Caco-2 (cell line): Measurements from ENCODE around the gene ELMO1. TPM values are rescaled to one million over a fixed set of nuclear protein-coding genes. Genes with fewer than 3 reads are reported as not detected.

Experiments used
- BruUV-seq: library from RNA; stranded (reverse); fragments of 400-500 nt; replicated peaks from 2 replicates; lab custom pipeline; 2021; lab: Mats Ljungman, UMichigan
- CTCF ChIA-PET: fragments of 300-600 bp; sonication (Branson Sonifier 250); formaldehyde crosslinking; loops from one replicate; lab custom pipeline; 2022; ENCODE audit warnings: antibody characterized with exemption; lab: Charles Lee
- POLR2A ChIA-PET: fragments of 300-600 bp; sonication (Branson Sonifier 250); formaldehyde crosslinking; loops from one replicate; lab custom pipeline; 2022; ENCODE audit warnings: antibody characterized with exemption; lab: Charles Lee
- DNase-seq, 2 experiments: peaks; one replicate each; pipeline versions ENCODE4 v3.0.0 to v3.0.0-alpha.2; 2020 to 2022
- H3K27me3 ChIP-seq: replicated peaks from 2 replicates; pipeline ENCODE4 v1.6.0; 2011; ENCODE audit warnings: low read length; ENCODE audit not compliant: control insufficient read depth, insufficient read depth
- H3K36me3 ChIP-seq: 2 replicates; pipeline ENCODE4 v1.5.1; 2011; ENCODE audit warnings: low read length; ENCODE audit not compliant: control insufficient read depth, insufficient read depth
- H3K4me1 ChIP-seq: fragments of 250-450 bp; sonication (Bioruptor Pico); 2 replicates; pipeline ENCODE4 v1.5.1; 2020; ENCODE audit warnings: mild to moderate bottlenecking
- H3K4me3 ChIP-seq: 2 replicates; pipeline ENCODE4 v1.5.1; 2011; ENCODE audit warnings: low read depth, mild to moderate bottlenecking, control low read depth, low read length
- H3K9me3 ChIP-seq: fragments of 250-450 bp; sonication (Bioruptor Pico); 2 replicates; pipeline ENCODE4 v1.5.1; 2020; ENCODE audit warnings: mild to moderate bottlenecking, moderate library complexity
- H3K27ac Mint-ChIP-seq: one replicate; pipeline ENCODE4 v1.8.0; 2022; ENCODE audit warnings: mixed read lengths; ENCODE audit not compliant: unreplicated experiment
- H3K27me3 Mint-ChIP-seq: one replicate; pipeline ENCODE4 v1.8.0; 2022; ENCODE audit warnings: mixed read lengths; ENCODE audit not compliant: insufficient read depth, unreplicated experiment
- H3K36me3 Mint-ChIP-seq: one replicate; pipeline ENCODE4 v1.8.0; 2022; ENCODE audit warnings: mild to moderate bottlenecking, mixed read lengths; ENCODE audit not compliant: insufficient read depth, unreplicated experiment
- H3K4me1 Mint-ChIP-seq: one replicate; pipeline ENCODE4 v1.8.0; 2022; ENCODE audit warnings: low read depth, mixed read lengths; ENCODE audit not compliant: unreplicated experiment
- H3K4me3 Mint-ChIP-seq: one replicate; pipeline ENCODE4 v1.8.0; 2022; ENCODE audit warnings: mild to moderate bottlenecking, moderate library complexity, mixed read lengths; ENCODE audit not compliant: unreplicated experiment
- H3K9me3 Mint-ChIP-seq: one replicate; pipeline ENCODE4 v1.8.0; 2022; ENCODE audit warnings: mixed read lengths; ENCODE audit not compliant: unreplicated experiment
- intact Hi-C: fragments of 100-400 bp; cut with micrococcal nuclease; formaldehyde crosslinking; loops from one replicate; pipeline ENCODE4 v1.10.0; 2022; ENCODE audit not compliant: unreplicated experiment
- total RNA-seq: library from RNA; stranded (reverse); gene quantifications from 2 replicates; pipeline ENCODE4 v1.2.3, GENCODE V29; 2022
- TF ChIP-seq, protein P1 (sequence below), 2 experiments: fragments of 200-600 bp in 1 of 2; IDR thresholded peaks; 1 replicate in 1 of 2; 2 replicates in 1 of 2; pipeline versions ENCODE4 v1.5.1 to v1.8.0; 2011 to 2022; ENCODE audit warnings: antibody characterized with exemption in 1 of 2, control low read depth in 1 of 2, inconsistent platforms in 1 of 2, low read depth in 1 of 2, low read length in 1 of 2, mild to moderate bottlenecking in 1 of 2, moderate library complexity in 1 of 2; ENCODE audit not compliant: insufficient read depth in 1 of 2, severe bottlenecking in 1 of 2, unreplicated experiment in 1 of 2

ELMO1 gene
- total RNA-seq, 1 experiment from 2014 or later = 0.14 TPM

DNA sequence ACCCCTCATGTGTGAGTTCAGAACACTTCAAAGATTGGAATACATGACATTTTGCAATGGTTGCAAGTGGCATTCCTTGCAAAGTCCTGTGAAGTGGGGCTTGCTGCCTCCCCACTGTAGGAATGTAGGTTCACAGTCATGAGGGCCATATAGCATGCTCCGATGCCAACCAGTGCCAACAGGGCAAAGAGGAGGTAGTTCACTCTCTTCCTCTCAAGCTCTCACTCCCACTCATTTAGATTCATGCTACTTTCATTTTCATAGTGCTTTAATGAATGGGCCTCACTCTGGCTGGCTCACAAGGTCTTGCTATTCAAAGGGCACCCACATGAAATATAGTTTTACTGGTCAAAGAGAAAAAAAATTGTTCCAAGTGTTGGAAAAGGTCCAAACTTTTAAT is 554.5 kb downstream of the ELMO1 start:
- Mint-ChIP-seq H3K4me1 (peaks cover 24% of the 10 kb centered on the region), H3K4me3 (no peak overlapping the region), H3K27me3 (no peaks in the 10 kb centered on the region), H3K27ac (no peak overlapping the region), H3K36me3 (no peaks in the 10 kb centered on the region), H3K9me3 (peaks cover 40% of the 10 kb centered on the region)
- ChIA-PET POLR2A (interaction anchor here (0.6 kb wide), 1 partner anchor 88 kb away, joined by 3 read pairs; no protein-coding TSS in a partner anchor), CTCF (no interaction called here)
- TF ChIP-seq, protein P1, sequence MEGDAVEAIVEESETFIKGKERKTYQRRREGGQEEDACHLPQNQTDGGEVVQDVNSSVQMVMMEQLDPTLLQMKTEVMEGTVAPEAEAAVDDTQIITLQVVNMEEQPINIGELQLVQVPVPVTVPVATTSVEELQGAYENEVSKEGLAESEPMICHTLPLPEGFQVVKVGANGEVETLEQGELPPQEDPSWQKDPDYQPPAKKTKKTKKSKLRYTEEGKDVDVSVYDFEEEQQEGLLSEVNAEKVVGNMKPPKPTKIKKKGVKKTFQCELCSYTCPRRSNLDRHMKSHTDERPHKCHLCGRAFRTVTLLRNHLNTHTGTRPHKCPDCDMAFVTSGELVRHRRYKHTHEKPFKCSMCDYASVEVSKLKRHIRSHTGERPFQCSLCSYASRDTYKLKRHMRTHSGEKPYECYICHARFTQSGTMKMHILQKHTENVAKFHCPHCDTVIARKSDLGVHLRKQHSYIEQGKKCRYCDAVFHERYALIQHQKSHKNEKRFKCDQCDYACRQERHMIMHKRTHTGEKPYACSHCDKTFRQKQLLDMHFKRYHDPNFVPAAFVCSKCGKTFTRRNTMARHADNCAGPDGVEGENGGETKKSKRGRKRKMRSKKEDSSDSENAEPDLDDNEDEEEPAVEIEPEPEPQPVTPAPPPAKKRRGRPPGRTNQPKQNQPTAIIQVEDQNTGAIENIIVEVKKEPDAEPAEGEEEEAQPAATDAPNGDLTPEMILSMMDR (IDR thresholded peaks at IDR 0.05; ENCODE audit: insufficient read depth in 1 of 2, low read depth in 1 of 2, low read length in 1 of 2, severe bottlenecking in 1 of 2, unreplicated experiment in 1 of 2) = no peak
- Histone ChIP-seq H3K36me3 (no peaks in the 10 kb centered on the region), H3K9me3 (peaks cover 4% of the 10 kb centered on the region; the same call in 1 of the 2 replicates), H3K4me3 (no peak overlapping the region), H3K4me1 (peaks cover 19% of the 10 kb centered on the region), H3K27me3 (no peaks in the 10 kb centered on the region)
- intact Hi-C loops = no loop called here
- BruUV-seq = no TSS peak
- DNase-seq = no peak

DNA sequence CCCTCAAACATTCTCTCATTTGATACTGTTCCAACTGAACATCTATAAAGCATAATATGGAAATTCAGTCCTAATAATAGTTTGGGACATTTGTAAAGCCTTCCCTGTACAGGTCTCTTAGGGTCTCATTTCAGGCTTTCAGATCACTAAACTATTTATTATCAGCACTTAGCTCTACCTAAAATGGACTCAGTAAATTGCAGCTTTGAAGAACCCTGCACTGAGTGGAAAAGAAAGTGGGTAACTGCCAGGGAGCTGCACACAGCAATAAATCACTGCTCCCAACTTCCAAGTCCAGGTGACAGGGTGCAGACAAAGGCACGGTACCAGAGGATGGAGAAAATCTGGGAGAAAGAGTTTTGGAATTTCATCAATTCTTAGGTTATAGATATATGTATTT is 559.5 kb downstream of the ELMO1 start:
- BruUV-seq = no TSS peak
- H3K9me3 ChIP-seq = no peaks in the 10 kb centered on the region
- Mint-ChIP-seq H3K27me3 (no peaks in the 10 kb centered on the region), H3K9me3 (peaks cover 21% of the 10 kb centered on the region), H3K4me1 (no peaks in the 10 kb centered on the region), H3K27ac (no peak overlapping the region), H3K36me3 (no peaks in the 10 kb centered on the region), H3K4me3 (no peak overlapping the region)
- TF ChIP-seq, protein P1 (IDR thresholded peaks at IDR 0.05; ENCODE audit: insufficient read depth in 1 of 2, low read depth in 1 of 2, low read length in 1 of 2, severe bottlenecking in 1 of 2, unreplicated experiment in 1 of 2) = no peak
- POLR2A ChIA-PET = no interaction called here
- H3K4me3 ChIP-seq = no peak overlapping the region
- no peaks in the 10 kb centered on the region for H3K36me3 ChIP-seq
- CTCF ChIA-PET = no interaction called here
- H3K4me1 ChIP-seq = no peaks in the 10 kb centered on the region
- H3K27me3 ChIP-seq = no peaks in the 10 kb centered on the region
- no peak for DNase-seq
- intact Hi-C loops = no loop called here

DNA sequence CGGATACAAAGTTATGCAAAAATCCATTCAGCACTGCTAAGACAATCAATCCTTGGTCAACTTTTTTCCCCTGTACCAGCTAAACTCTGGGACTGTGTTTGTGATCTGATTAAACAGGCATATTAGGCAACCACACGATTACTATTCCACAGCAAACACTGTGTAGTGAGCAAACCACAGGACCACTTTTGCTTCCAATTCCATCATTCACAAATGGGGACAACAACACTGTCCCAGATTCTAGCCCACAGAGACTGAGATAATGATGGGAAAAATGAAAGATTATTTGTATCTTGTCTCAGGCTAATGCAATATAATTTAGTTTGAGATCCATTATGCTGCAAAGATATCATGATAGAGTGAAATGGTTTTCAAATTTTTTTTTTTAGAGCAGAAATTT is 560.7 kb downstream of the ELMO1 start:
- no TSS peak for BruUV-seq
- intact Hi-C loops = no loop called here
- CTCF ChIA-PET = no interaction called here

More for the DNA sequence above, 560.7 kb downstream of the ELMO1 start:
- Mint-ChIP-seq H3K36me3 (no peaks in the 10 kb centered on the region), H3K27me3 (no peaks in the 10 kb centered on the region), H3K4me3 (no peak overlapping the region), H3K4me1 (no peaks in the 10 kb centered on the region), H3K27ac (no peak overlapping the region), H3K9me3 (peaks cover 12% of the 10 kb centered on the region)
- Histone ChIP-seq H3K4me1 (no peaks in the 10 kb centered on the region), H3K36me3 (no peaks in the 10 kb centered on the region), H3K4me3 (no peak overlapping the region), H3K9me3 (no peaks in the 10 kb centered on the region), H3K27me3 (no peaks in the 10 kb centered on the region)
- TF ChIP-seq, protein P1 (IDR thresholded peaks at IDR 0.05; ENCODE audit: insufficient read depth in 1 of 2, low read depth in 1 of 2, low read length in 1 of 2, severe bottlenecking in 1 of 2, unreplicated experiment in 1 of 2) = no peak
- POLR2A ChIA-PET = no interaction called here
- no peak for DNase-seq
